Activated CD8-positive, alpha-beta memory T cell treated with anti-CD3 and anti-CD28 coated beads, Interleukin-2, amount 50 U/mL, for 4 hours (primary cell): ENCODE results near the gene CAMK2D.
"Not testable (repeated sequence)": the region's sequence is repeated elsewhere in the genome, so short reads cannot be mapped to it uniquely, and the experiment has no call there.

Source experiments
- DNase-seq: peaks from one replicate; pipeline ENCODE4 v3.0.0-alpha.2; 2020

Gene CAMK2D

GRCh38 chr4:113761620-113762185, at the start of gene CAMK2D:
Gene CAMK2D, minus strand, starts transcription at chr4:113761738. Its CDS starts 670 bp downstream, at chr4:113761068.
- peak; percentile 84 for DNase-seq

- no peak for DNase-seq
Observed at GRCh38 chr4:113810906-113811305, 49.4 kb upstream of the CAMK2D start.

GRCh38 chr4:113809311-113809710, 47.8 kb upstream of the CAMK2D start:
- DNase-seq: no peak

- no peak for DNase-seq
Observed at GRCh38 chr4:113806850-113807249, 45.3 kb upstream of the CAMK2D start.

GRCh38 chr4:113801882-113802281, 40.3 kb upstream of the CAMK2D start:
- DNase-seq: no peak

GRCh38 chr4:113796381-113796780, 34.8 kb upstream of the CAMK2D start:
- not testable (repeated sequence) for DNase-seq

- DNase-seq: no peak
Observed at GRCh38 chr4:113790478-113790877, 28.9 kb upstream of the CAMK2D start.

GRCh38 chr4:113788888-113789287, 27.4 kb upstream of the CAMK2D start:
- DNase-seq: no peak

GRCh38 chr4:113785781-113786180, 24.2 kb upstream of the CAMK2D start:
- no peak for DNase-seq

- no peak for DNase-seq
Observed at GRCh38 chr4:113784497-113785250, 23.1 kb upstream of the CAMK2D start.

- DNase-seq: no peak
Observed at GRCh38 chr4:113783701-113784100, 22.2 kb upstream of the CAMK2D start.

- no peak for DNase-seq
Observed at GRCh38 chr4:113783289-113783688, 21.8 kb upstream of the CAMK2D start.

- no peak for DNase-seq
Observed at GRCh38 chr4:113781439-113782040, 20.0 kb upstream of the CAMK2D start.

GRCh38 chr4:113776679-113777078, 15.1 kb upstream of the CAMK2D start:
- no peak for DNase-seq

GRCh38 chr4:113776016-113776415, 14.5 kb upstream of the CAMK2D start:
- DNase-seq: no peak

GRCh38 chr4:113773756-113774155, 12.2 kb upstream of the CAMK2D start:
- DNase-seq: no peak

- peak; percentile 16 for DNase-seq
Observed at GRCh38 chr4:113773014-113773413, 11.5 kb upstream of the CAMK2D start.

GRCh38 chr4:113772319-113772718, 10.8 kb upstream of the CAMK2D start:
- no peak for DNase-seq

GRCh38 chr4:113769744-113770143, 8.2 kb upstream of the CAMK2D start:
- DNase-seq: no peak

GRCh38 chr4:113768952-113769351, 7.4 kb upstream of the CAMK2D start:
- no peak for DNase-seq

- no peak for DNase-seq
Observed at GRCh38 chr4:113766882-113767281, 5.3 kb upstream of the CAMK2D start.

GRCh38 chr4:113764720-113765264, 3.3 kb upstream of the CAMK2D start:
- no peak for DNase-seq

GRCh38 chr4:113763923-113764322, 2.4 kb upstream of the CAMK2D start:
- not testable (repeated sequence) for DNase-seq

GRCh38 chr4:113763029-113763285, 1.4 kb upstream of the CAMK2D start:
- DNase-seq: no peak
